Measurements from ENCODE around the gene SHKBP1. TPM values are rescaled to one million over a fixed set of nuclear protein-coding genes. Genes with fewer than 3 reads are reported as not detected.

SHKBP1 gene
- polyA plus RNA-seq, 3 donors = 234 to 324 (median 284) TPM

DNA sequence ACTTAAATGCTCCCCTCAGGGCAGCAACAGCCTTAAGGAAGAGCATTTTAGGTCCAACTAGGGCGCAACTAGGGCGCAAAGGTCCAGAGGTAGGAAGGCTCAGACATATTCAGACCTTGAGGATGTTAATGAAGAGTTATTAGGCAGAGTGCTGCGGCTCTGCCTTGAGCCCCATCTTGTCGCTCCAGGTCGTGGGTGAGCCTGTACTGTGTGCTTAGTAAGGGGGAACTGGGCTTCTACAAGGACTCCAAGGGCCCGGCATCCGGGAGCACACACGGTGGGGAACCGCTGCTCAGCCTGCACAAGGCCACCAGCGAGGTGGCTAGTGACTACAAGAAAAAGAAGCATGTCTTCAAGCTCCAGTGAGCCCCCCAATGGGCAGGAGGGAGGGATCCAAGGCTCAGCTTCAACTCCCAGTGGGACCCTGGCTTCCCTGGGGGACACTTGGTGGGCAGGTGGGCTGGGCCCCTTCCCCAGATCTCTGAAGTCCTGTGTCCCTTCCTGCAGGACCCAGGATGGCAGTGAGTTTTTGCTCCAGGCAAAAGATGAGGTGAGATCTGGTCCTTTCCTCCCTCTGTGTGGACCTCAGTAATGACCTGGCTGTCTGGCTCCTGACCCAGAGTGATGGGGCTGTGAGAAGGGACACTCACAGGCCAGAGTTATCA is 4.7 kb upstream of the SHKBP1 start:
- H3K9me3 ChIP-seq (replicated peaks in 1 of 2; ENCODE audit: control insufficient read depth in 1 of 2, insufficient read depth in 1 of 2, low read length in 2 of 2) = peaks cover 0 to 12% of the 10 kb centered on the region in 2 donors
- peaks cover 17 to 30% of the 10 kb centered on the region in 2 donors for H3K27me3 ChIP-seq (ENCODE audit: control insufficient read depth in 2 of 2, insufficient read depth in 2 of 2, low read length in 2 of 2)
- no peak overlapping the region for H2AFZ ChIP-seq (ENCODE audit: insufficient read depth, low read depth, low read length, poor library complexity, severe bottlenecking)
- no peak overlapping the region for H3K4me2 ChIP-seq (replicated peaks; ENCODE audit: extremely low read depth, low read length, poor library complexity, severe bottlenecking)
- peak overlapping the region in 2 of 7 donors; percentile 41 to 71 for H3K27ac Mint-ChIP-seq
- peaks cover 0 to 18% (median 6%) of the 10 kb centered on the region in 7 donors for H3K9me3 Mint-ChIP-seq
- H3K36me3 Mint-ChIP-seq = peaks cover 0 to 2% of the 10 kb centered on the region in 2 donors
- H3K4me3 Mint-ChIP-seq = no peak overlapping the region
- H4K20me1 ChIP-seq (ENCODE audit: insufficient read depth, low read length) = no peaks in the 10 kb centered on the region
- H3K9ac ChIP-seq (ENCODE audit: insufficient read depth, low read length, poor library complexity, severe bottlenecking) = no peak overlapping the region
- no peak for DNase-seq
- TF ChIP-seq, protein P1, sequence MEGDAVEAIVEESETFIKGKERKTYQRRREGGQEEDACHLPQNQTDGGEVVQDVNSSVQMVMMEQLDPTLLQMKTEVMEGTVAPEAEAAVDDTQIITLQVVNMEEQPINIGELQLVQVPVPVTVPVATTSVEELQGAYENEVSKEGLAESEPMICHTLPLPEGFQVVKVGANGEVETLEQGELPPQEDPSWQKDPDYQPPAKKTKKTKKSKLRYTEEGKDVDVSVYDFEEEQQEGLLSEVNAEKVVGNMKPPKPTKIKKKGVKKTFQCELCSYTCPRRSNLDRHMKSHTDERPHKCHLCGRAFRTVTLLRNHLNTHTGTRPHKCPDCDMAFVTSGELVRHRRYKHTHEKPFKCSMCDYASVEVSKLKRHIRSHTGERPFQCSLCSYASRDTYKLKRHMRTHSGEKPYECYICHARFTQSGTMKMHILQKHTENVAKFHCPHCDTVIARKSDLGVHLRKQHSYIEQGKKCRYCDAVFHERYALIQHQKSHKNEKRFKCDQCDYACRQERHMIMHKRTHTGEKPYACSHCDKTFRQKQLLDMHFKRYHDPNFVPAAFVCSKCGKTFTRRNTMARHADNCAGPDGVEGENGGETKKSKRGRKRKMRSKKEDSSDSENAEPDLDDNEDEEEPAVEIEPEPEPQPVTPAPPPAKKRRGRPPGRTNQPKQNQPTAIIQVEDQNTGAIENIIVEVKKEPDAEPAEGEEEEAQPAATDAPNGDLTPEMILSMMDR (IDR thresholded peaks at IDR 0.05) = no peak
- peaks cover 30 to 34% (median 31%) of the 10 kb centered on the region in 3 donors for H3K27me3 Mint-ChIP-seq (ENCODE audit: low read depth in 3 of 3)
- intact Hi-C loops (cut with micrococcal nuclease) = loop anchor here in 1 of 2 donors (2.0 to 5.0 kb wide), 2 partner anchors 25 to 105 kb away; partner anchors contain the start of genes BLVRB and SPTBN4
- WGBS (ENCODE audit: insufficient coverage) = 95% methylated on average over 9 of the region's 10 CpGs
- peaks cover 4% of the 10 kb centered on the region for H3K79me2 ChIP-seq (ENCODE audit: insufficient read depth, low read length)
- peaks cover 16% of the 10 kb centered on the region for H3K4me1 Mint-ChIP-seq
- H3K36me3 ChIP-seq (replicated peaks in 1 of 2; ENCODE audit: control insufficient read depth in 1 of 2, insufficient read depth in 2 of 2, low read length in 2 of 2) = no peaks in the 10 kb centered on the region
- H3K4me1 ChIP-seq (ENCODE audit: control insufficient read depth in 1 of 2, insufficient read depth in 2 of 2, low read length in 2 of 2) = peaks cover 24 to 37% of the 10 kb centered on the region in 2 donors
- H3K4me3 ChIP-seq (replicated peaks in 1 of 3; ENCODE audit: low read depth in 2 of 3, low read length in 3 of 3) = no peak overlapping the region
- H3K27ac ChIP-seq (ENCODE audit: low read depth in 1 of 2, low read length in 2 of 2) = no peak overlapping the region

DNA sequence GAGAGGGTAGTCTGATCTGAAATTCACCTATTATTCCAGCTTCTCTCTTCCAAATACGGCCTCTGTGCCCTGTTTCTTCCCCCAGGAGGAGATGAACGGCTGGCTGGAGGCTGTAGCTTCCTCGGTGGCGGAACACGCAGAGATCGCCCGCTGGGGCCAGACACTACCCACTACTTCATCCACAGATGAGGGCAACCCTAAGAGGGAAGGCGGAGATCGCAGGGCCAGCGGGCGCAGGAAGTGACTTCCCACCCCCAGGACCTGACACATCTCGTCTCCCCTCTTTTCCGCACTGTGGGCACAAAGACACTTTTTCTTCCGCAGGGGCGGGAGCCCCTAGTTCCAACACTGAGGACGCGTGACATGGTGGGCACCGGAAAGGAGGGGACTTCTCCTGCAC is 1.3 kb upstream of the SHKBP1 start:
- Histone ChIP-seq H3K4me3 (replicated peaks in 1 of 3; ENCODE audit: low read depth in 2 of 3, low read length in 3 of 3) (no peak overlapping the region), H3K27ac (ENCODE audit: low read depth in 1 of 2, low read length in 2 of 2) (no peak overlapping the region), H2AFZ (ENCODE audit: insufficient read depth, low read depth, low read length, poor library complexity, severe bottlenecking) (no peak overlapping the region), H3K4me1 (ENCODE audit: control insufficient read depth in 1 of 2, insufficient read depth in 2 of 2, low read length in 2 of 2) (peaks cover 42 to 50% of the 10 kb centered on the region in 2 donors), H3K4me2 (replicated peaks; ENCODE audit: extremely low read depth, low read length, poor library complexity, severe bottlenecking) (peak overlapping the region; percentile 87), H3K36me3 (replicated peaks in 1 of 2; ENCODE audit: control insufficient read depth in 1 of 2, insufficient read depth in 2 of 2, low read length in 2 of 2) (peaks cover under 1 to 6% of the 10 kb centered on the region in 2 donors), H3K27me3 (ENCODE audit: control insufficient read depth in 2 of 2, insufficient read depth in 2 of 2, low read length in 2 of 2) (no peaks in the 10 kb centered on the region), H3K9me3 (replicated peaks in 1 of 2; ENCODE audit: control insufficient read depth in 1 of 2, insufficient read depth in 1 of 2, low read length in 2 of 2) (no peaks in the 10 kb centered on the region), H4K20me1 (ENCODE audit: insufficient read depth, low read length) (peaks cover 16% of the 10 kb centered on the region), H3K79me2 (ENCODE audit: insufficient read depth, low read length) (peaks cover 23% of the 10 kb centered on the region), H3K9ac (ENCODE audit: insufficient read depth, low read length, poor library complexity, severe bottlenecking) (no peak overlapping the region)
- H3K27me3 Mint-ChIP-seq (ENCODE audit: low read depth in 3 of 3) = peaks cover 0 to 8% (median 3%) of the 10 kb centered on the region in 3 donors
- peaks cover 31% of the 10 kb centered on the region for H3K4me1 Mint-ChIP-seq
- H3K9me3 Mint-ChIP-seq = peaks cover 0 to 6% (median 0%) of the 10 kb centered on the region in 7 donors
- TF ChIP-seq, protein P1 (IDR thresholded peaks at IDR 0.05) = no peak
- no CpG with 5 or more reads among the region's 18 CpGs for WGBS (ENCODE audit: insufficient coverage)
- H3K4me3 Mint-ChIP-seq = no peak overlapping the region
- H3K27ac Mint-ChIP-seq = peak overlapping the region in 3 of 7 donors; percentile 2 to 62 (median 46)
- intact Hi-C loops (cut with micrococcal nuclease) = no loop called here
- DNase-seq = no peak
- peaks cover 13 to 16% of the 10 kb centered on the region in 2 donors for H3K36me3 Mint-ChIP-seq
